Adipocyte (in vitro differentiated cells): ENCODE results near the gene PRODH2.
A peak's percentile ranks its signal among the peaks of the same experiment; 100 is the strongest.

Experiments used
- DNase-seq: peaks from one replicate; pipeline ENCODE4 v3.0.0-alpha.2; 2015; ENCODE audit warnings: low read depth
- H3K27me3 ChIP-seq: replicated peaks from 2 replicates; pipeline ENCODE4 v1.7.0; 2013; ENCODE audit warnings: mild to moderate bottlenecking, low read length, moderate library complexity; ENCODE audit not compliant: control insufficient read depth, insufficient read depth
- H3K36me3 ChIP-seq: 2 replicates; pipeline ENCODE4 v1.7.0; 2013; ENCODE audit warnings: low read length, mild to moderate bottlenecking, moderate library complexity; ENCODE audit not compliant: control insufficient read depth, insufficient read depth, severe bottlenecking
- H3K4me1 ChIP-seq: 2 replicates; pipeline ENCODE4 v1.7.0; 2013; ENCODE audit warnings: mild to moderate bottlenecking, low read length, moderate library complexity; ENCODE audit not compliant: control insufficient read depth, insufficient read depth
- H3K4me3 ChIP-seq: 2 replicates; pipeline ENCODE4 v1.7.0; 2013; ENCODE audit warnings: mild to moderate bottlenecking, low read length, moderate library complexity
- H3K9ac ChIP-seq: 2 replicates; pipeline ENCODE4 v1.7.0; 2013; ENCODE audit warnings: mild to moderate bottlenecking, low read length, moderate library complexity
- H3K9me3 ChIP-seq: 2 replicates; pipeline ENCODE4 v1.7.0; 2013; ENCODE audit warnings: mild to moderate bottlenecking, low read length, moderate library complexity; ENCODE audit not compliant: control insufficient read depth

Gene PRODH2

GRCh38 chr19:35753634-35754369, 58.8 kb downstream of the PRODH2 start:
- H3K36me3 ChIP-seq, result peaks cover 25% of the 10 kb centered on the region
- H3K4me1 ChIP-seq, result peaks cover 25% of the 10 kb centered on the region
- no peaks in the 10 kb centered on the region for H3K27me3 ChIP-seq
- no peaks in the 10 kb centered on the region for H3K9me3 ChIP-seq
- no peak overlapping the region for H3K4me3 ChIP-seq
- DNase-seq, result no peak
- H3K9ac ChIP-seq, result peak overlapping the region; percentile 100

DNA sequence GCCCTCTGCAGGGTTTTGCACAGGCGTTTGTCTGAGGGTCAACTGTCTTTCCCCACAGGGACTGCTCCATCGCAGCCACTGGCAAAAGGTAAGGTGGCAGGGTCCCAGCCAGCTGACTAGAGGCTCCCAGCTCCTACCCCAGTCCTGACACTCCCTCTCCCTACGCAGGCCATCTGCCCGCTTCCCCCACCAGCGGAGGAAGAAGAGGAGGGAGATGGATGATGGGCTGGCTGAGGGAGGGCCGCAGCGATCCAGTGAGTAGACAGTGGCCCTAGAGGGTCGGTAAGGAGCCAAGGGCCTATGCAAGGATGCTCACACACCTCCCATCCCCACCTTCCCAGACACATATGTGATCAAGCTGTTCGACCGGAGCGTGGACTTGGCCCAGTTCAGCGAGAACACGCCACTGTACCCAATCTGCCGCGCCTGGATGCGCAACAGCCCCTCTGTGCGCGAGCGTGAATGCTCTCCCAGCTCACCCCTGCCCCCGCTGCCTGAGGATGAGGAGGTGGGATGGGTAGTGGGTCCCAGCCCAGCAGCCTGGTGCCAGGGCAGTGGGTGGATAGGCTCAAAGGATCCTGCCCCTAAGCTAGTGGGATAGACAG, 59.8 kb downstream of the PRODH2 start:
- H3K9me3 ChIP-seq, result no peaks in the 10 kb centered on the region
- no peaks in the 10 kb centered on the region for H3K27me3 ChIP-seq
- peaks cover 25% of the 10 kb centered on the region for H3K36me3 ChIP-seq
- no peak overlapping the region for H3K4me3 ChIP-seq
- peaks cover 26% of the 10 kb centered on the region for H3K4me1 ChIP-seq
- H3K9ac ChIP-seq, result peak overlapping the region; percentile 100
- no peak for DNase-seq

DNA sequence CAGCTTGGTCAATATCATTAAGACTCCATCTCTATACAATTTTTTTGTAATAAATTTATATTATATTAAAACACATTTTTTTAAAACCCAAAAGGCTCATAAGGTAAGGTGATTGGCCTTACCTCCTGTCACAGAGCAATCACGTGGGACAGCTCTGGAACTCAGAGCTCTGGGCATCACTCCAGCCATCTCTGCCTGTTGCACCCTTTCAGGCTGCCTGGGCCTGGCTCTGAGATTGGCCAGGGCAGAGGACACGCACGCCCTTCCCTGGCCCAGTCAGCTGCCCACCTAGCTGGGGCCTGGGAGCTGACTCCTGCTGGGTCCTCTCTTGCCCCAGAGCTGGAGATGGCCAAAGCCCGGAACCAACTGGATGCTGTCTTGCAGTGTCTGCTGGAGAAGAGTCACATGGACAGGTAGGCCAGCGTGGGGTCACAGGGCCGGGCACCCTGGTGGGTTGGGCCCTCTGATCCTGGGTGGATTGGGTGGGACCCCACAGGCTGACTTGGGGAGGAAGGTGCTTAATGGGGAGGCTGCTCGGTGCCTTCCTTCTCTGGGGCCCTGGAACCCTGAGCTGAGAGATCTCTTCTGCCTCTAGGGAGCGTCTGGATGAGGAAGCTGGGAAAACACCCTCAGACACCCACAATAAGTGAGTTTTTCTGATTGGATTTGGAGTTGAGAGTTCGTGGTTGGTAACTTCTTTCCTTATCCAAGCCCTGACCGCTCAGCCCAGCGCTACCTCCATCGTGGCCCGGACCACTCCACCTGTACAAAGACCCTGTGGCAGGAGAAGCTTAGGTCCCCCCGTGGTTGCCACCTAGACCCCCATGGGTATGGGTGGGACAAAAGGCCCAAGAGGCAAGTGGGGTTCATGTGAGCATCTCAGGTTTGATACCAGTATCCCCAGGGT, 60.6 kb downstream of the PRODH2 start:
- peaks cover 24% of the 10 kb centered on the region for H3K4me1 ChIP-seq
- DNase-seq, result no peak
- no peaks in the 10 kb centered on the region for H3K9me3 ChIP-seq
- H3K4me3 ChIP-seq, result no peak overlapping the region
- H3K36me3 ChIP-seq, result peaks cover 25% of the 10 kb centered on the region
- no peak overlapping the region for H3K9ac ChIP-seq
- H3K27me3 ChIP-seq, result no peaks in the 10 kb centered on the region

DNA sequence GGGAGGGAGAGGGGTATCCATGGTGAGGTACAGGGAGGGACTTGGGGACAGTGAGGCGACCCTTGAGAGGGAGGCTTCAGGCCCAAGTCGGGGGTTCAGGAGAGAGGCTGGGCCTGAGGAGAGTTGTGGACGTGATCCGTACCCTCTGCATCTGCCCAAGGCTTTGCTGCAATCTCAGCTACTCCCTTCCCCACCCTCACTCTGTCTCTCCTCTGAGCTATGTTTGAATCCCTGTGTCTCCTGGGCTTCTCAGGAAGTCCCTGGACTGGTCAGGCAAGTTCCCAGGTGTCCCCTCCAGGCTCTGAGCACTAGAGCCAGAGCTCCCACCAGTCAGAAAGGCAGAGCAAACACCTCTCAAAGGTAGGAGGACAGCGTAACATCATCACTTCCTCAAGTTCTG, 62.5 kb downstream of the PRODH2 start:
- no peak overlapping the region for H3K4me3 ChIP-seq
- no peak for DNase-seq
- no peaks in the 10 kb centered on the region for H3K27me3 ChIP-seq
- peaks cover 25% of the 10 kb centered on the region for H3K36me3 ChIP-seq
- H3K9me3 ChIP-seq, result no peaks in the 10 kb centered on the region
- H3K9ac ChIP-seq, result no peak overlapping the region
- peaks cover 31% of the 10 kb centered on the region for H3K4me1 ChIP-seq
